Superior temporal gyrus (tissue), 1 donor: ENCODE measurements around the gene STIM1.
"Not testable (repeated sequence)": the region's sequence is repeated elsewhere in the genome, so short reads cannot be mapped to it uniquely, and the experiment has no call there.

Experiments
- DNase-seq: peaks from one replicate; pipeline ENCODE4 v3.0.0-alpha.2; 2016; ENCODE audit errors: extremely low spot score

Gene STIM1

GRCh38 chr11:3855808-3856491 is 486 bp downstream of the STIM1 start:
- no peak for DNase-seq

DNA sequence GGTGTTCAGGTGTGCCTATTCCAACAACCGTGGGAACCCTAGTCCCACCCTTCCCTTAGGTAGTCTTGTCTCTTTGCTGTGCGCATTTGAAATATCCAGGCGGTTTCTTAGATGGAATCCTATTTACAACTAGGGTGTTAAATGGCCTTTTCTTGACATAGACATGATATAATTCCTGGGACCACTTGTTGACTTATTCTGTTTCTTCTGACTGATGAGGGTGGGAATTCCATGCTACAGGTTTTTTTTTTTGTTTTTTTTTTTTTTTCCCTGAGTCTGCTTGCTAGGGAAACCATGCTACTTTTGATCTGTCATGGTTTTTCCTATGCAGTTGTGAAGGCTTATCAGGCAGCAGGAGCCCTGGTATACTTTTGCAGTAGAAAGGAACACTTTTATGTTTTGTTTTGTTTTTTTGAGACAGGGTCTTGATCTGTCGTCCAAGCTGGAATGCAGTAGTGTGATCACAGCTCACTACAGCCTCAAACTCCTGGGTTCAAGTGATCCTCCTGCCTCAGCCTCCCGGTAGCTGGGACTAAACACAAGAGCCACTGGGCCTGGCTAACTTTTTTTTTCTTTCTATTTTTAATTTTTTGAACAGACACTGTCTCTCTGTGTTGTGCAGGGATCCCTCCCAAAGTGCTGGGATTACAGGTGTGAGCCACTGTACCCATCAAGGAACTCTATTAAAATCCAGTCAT is 1.5 kb downstream of the STIM1 start:
- DNase-seq = no peak

DNA sequence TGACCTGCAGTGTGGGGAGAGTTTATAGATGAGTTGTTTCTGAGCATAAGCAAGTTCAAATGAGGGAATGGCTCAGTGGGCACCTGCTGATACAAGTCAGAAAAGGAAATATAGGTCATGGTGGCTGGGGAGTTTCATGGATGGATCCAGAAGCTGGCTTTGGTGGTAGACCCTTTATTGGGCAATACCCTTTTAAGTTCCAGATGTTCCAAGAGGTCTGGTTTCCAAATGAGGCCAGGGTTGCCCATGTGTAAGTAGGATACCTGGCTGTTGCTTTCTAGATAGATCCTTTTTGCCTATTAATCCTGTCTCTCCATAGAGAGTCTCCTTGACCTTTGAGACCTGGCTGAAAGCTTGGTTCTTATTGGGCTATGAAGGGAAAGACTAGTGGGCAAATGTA is 2.2 kb downstream of the STIM1 start:
- DNase-seq = no peak

- no peak for DNase-seq
Measured at GRCh38 chr11:3859373-3859881, 4.0 kb downstream of the STIM1 start.

GRCh38 chr11:3860375-3860774 is 4.9 kb downstream of the STIM1 start:
- no peak for DNase-seq

DNA sequence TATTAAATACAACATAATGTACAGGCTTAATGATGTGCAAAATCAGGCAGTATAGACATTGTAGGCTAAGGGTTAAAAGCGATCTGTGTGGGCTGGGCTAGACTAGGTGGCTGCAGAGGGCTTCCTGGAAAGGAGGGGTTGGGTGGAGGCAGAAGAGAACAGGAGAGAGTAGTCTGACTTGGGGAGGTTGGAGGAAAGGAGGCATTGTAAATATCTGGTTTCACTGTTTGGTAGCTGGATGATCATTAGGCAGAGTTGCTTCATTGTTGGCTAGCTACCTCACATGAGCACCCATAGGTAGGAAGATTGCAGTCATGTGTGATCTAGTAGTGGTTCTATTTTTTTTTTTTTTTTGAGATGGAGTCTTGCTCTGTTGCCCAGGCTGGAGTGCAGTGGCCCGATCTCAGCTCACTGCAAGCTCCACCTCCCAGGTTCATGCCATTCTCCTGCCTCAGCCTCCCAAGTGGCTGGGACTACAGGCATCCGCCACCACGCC is 5.5 kb downstream of the STIM1 start:
- DNase-seq = not testable (repeated sequence)

- no peak for DNase-seq
Measured at GRCh38 chr11:3861683-3862082, 6.2 kb downstream of the STIM1 start.

DNA sequence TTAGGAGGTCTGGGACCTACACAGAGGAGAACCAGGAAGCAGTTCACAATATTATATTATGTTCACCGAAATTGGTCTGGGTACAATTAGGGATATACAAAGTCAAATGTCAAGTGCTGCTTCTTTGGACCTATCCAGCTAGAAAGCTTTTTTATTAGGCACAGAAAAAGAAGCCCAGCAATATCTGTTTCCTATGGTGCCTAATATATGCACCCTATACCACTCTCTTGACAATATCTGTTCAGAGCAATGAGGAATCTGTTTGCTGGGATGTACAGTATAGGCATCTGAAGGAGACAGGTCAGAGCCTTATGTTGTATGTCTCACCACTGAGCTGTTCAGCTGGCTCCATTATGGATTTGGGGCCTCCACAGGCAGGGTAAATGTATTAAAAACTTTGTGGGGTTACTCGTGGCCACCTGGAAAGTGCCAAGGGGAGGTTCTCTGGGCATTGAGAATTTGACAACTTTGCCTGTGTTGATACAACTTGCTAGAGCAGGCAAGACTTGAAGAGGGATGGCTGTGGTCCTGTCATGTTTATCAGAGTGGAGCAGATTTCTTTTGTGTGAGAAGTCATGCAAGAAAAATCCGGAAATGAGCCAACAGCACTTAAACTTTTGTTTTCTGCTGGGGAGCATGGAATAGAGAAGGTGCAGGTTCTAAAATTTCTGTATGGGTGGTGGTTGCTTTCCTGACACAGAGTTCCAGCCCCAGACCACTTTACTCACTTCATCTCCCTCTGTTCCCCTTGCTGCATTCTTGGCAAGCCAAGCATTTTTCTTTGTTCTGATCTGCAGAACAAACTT is 10.1 kb downstream of the STIM1 start:
- DNase-seq = no peak

- no peak for DNase-seq
Measured at GRCh38 chr11:3866206-3866605, 10.7 kb downstream of the STIM1 start.

DNA sequence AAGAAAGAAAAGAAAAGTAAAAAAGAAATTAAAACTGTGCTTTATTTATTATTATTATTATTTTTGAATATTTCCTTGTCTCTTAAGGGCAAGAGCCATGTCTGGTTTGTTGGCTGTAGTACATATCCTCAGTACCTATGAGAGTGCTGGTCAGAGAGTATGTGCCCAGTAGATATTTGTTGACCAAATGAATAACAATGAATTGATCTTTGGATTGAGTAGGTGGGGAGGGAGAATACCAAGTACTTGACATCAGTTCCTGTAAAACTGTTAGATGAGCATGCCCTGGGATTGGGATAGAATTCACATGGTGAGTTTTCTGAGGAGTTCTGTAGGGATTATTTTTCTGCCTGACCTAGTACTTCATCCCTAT is 11.4 kb downstream of the STIM1 start:
- DNase-seq = no peak

DNA sequence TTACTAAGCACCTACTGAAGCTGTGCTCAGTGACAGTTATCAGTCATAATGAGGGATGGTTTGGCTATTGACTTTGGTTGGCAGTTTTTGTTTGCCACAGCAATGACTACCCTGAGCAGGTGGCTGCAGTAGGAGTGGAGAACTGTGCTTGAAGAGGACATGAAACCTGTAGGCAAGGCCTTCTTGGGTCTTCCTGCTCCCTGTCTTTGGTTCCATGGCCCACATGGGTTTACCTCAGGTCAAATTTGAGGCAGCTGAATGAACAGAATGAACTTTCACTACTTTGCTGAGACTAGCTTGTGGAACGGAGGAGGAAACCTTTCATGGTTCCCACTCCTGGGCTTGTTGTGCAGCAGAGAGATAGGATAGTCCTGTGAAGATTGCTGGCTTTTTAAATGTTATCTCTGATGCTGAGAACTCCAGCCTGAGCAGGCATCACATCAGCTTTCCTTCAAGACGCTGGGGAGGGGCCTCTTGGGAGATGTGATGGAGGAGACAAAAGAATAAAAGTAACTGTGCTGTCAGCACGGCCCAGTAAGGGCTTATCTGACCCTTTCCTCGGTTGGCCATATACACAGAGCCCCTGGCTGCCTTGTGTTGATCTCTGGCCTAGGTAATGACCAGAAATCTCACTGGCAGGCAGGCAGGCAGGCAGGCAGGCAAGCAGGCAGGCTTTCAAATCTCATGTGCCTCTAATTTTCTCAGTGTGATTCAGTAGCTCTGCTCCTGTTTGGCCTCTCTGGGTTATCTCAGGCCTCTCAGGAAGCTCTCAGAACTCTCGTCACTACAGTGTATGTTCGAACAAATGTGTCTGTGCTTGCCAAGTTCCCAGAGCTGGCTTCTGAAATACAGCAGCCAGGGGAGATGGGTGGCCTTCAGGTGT is 12.0 kb downstream of the STIM1 start:
- DNase-seq = no peak

DNA sequence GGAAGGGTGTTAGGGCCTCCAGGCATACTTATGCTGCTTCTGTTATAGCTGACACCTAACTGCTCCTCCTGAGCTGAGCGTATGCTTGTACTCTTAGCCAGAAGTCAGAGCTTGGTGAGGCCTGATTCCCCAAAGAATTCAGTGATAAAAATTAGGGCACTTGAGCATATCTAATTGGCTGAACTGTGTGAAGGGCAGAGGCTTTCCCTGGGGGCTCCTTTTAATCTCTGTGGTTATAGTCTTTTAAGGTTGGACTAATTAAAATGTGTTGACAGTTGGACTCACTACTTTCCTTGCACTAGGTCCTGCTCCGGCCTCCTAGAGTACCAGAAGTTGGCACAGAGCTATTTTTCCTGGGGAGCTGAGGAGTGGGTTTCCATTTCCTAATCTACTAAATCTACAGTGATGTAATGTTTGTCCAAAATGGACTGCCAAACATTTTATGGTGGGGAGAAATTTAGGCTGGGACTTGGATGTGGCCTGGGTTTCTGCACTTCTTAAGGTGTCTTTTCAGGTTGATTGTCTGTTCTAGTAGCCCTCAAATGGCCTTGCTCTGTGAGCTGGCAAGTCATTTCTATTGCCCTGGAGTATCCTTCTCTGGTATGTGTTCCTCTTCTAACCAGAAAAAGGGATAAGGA is 18.4 kb downstream of the STIM1 start:
- no peak for DNase-seq

DNA sequence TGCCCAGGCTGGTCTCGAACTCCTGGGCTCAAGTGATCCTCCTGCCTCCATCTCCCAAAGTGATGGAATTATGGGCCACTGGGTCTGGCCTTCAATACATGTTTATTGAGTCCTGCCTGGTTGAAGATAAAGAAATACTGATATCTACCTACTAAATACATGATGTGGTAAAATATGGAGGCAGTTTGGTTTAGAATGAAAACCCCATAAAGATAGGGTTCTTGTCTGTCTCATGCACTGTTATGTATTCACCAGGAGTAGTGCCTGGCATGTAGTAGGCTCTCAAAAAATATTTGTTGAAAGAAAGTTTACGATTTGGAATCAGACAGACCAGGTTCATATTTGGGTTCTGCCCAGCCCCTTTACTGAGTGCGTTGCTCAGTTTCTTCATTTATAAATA is 21.1 kb downstream of the STIM1 start:
- DNase-seq = no peak

- DNase-seq = no peak
Measured at GRCh38 chr11:3877364-3878257, 22.1 kb downstream of the STIM1 start.

DNA sequence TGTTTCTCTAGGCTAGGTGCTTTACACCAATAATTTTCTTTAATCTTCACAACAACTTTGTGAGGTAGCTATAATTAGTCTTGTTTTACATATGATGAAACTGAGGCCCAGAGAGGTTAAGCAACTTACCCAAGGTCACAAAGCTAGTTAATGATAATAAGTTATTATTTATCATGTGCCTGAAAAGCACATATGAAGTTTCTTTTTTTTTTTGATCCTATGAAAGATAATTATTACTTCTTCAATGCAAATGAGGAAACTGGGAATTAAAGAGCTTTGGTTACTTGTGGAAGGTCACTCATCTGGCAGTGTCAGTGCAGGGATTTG is 22.8 kb downstream of the STIM1 start:
- DNase-seq = no peak

GRCh38 chr11:3879216-3879966 is 23.9 kb downstream of the STIM1 start:
- DNase-seq = no peak

DNA sequence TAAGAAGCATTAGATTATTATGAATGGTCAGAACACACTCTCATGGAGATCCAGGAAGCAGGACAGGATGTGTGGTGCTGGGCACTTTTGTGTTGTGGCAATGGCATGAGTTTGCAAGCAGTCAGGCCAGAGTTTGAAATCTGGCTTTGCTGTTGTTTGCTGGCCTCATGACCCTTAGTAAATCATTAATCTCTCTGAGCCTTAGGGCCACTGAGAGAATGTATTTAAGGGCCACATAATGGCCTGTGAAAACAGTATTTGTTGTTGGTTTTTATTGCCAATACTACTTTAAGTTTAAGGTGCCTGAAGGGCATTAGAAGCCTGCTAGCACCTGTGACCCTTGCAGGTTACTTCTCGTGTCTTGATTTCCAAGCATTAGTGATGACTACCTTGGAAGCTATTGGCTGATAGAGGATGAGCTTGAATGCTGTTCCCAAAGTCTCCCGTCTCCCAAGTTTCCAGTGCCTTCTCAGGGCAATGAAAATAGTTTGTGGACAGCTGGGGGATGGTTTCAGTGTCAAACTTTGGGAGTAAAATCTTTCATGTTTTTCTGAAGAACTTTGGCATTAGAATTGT is 24.6 kb downstream of the STIM1 start:
- DNase-seq = no peak

- DNase-seq = no peak
Measured at GRCh38 chr11:3880724-3881123, 25.3 kb downstream of the STIM1 start.

DNA sequence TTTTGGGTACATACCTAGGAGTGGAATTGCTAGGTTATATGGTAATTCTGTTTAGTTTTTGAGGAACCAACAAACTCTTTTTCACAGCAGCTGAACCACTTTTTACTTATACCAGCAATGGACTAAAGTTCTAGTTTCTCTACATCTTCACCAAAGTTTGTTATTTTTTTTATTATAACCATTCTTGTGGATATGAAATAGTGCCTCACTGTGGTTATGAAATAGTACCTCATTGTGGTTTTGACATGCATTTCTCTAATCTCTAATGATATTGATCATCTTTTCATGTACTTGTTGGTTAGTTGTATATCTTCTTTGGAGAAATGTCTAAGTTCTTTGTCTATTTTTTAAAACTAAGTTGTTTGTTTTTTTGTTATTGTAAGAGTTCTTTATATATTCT is 27.2 kb downstream of the STIM1 start:
- DNase-seq = no peak
